ENCODE results near the gene PPP1R16B.
"Not testable (repeated sequence)": the region's sequence is repeated elsewhere in the genome, so short reads cannot be mapped to it uniquely, and the experiment has no call there.

PPP1R16B gene

DNA sequence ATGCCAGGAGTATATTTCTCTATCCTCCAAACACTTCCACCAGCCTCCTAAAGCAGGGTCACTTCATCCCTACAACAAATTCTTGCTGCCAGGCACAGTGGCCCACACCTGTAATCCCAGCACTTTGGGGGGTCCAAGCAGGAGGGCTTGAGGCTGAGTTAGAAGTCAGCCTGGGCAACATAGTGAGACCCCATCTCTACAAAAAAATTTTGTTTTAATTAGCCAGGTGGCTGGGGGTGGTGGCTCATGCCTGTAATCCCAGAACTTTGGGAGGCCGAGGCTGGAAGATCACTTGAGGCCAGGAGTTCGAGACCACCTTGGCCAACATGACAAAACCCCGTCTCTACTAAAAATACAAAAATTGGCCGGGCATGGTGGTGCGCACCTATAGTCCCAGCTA is 11.4 kb upstream of the PPP1R16B start:
- DNase-seq: not testable (repeated sequence)

DNA sequence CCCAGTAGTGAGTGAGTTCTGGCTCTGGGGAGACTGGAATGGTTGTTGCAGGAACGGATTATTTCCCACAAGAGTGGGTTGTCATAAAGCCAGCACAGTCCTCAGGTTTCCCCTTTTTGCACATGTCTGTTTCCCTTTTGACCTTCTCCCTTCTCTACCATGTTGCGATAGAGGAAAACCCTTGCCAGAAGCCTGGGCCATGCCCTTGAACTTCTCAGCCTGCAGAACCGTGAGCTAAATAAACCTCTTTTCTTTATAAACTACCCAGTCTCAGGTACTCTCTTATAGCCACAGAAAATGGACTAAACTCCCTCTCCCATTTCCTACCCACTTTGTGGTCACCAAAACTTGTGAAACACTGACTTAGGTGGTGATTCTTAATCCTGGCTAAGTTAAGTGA is 7.2 kb upstream of the PPP1R16B start:
- no peak for DNase-seq

DNA sequence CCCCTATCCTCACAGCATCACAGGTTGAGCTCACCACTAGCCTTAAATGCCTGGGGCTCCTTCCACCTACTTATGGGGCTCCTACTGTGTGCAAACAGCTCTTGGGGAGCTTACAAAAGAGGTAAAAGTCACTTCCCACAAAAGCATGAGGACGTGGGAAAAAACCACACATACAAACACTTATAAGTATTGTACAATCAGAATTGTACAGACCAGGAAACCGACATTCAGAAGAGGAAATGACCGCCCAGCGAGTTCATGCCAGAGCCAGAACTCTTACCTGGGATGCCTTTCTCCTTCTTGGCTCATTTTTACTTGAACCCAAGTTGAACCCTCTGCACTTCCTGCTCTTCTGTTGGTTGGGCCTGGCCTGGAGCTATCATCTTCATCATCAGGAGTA is 6.3 kb upstream of the PPP1R16B start:
- DNase-seq: no peak

DNA sequence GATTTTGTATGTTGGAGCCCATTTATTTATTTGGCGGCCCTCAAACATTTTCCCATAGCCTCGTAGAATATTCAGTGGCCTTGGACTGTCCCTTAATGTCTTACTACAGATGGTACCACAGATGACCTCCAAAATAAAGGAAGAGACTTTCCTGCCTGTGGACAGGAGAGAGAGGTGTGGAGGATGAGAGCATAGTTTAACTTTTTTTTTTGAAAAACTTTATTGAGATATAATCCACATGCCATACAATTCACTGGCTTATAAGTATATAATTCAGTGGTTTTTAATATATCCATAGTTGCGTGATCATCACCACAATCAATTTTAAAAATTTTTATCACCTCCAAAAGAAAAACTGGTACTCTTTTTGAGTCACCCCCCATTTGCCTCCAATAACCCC is 4.6 kb upstream of the PPP1R16B start:
- DNase-seq: no peak

DNA sequence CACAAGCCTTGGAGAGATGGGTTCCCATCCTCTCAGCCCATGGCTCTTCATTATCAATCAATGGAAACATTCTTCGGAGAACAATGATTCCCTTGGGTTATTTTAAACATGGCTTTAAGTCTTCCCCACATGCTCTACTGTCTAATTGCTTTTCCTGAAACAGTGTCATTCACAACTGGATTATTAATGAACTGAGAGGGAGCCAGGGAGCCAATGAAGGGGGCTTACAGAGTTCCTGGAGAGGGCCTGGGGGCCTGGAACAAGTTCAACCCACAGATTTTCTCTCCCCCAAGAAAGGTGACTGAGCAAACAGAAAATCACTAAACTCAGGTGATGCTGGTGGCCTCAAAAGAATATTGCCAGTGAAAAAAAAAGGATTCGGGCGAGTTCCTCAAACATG is 1.3 kb upstream of the PPP1R16B start:
- no peak for DNase-seq

DNA sequence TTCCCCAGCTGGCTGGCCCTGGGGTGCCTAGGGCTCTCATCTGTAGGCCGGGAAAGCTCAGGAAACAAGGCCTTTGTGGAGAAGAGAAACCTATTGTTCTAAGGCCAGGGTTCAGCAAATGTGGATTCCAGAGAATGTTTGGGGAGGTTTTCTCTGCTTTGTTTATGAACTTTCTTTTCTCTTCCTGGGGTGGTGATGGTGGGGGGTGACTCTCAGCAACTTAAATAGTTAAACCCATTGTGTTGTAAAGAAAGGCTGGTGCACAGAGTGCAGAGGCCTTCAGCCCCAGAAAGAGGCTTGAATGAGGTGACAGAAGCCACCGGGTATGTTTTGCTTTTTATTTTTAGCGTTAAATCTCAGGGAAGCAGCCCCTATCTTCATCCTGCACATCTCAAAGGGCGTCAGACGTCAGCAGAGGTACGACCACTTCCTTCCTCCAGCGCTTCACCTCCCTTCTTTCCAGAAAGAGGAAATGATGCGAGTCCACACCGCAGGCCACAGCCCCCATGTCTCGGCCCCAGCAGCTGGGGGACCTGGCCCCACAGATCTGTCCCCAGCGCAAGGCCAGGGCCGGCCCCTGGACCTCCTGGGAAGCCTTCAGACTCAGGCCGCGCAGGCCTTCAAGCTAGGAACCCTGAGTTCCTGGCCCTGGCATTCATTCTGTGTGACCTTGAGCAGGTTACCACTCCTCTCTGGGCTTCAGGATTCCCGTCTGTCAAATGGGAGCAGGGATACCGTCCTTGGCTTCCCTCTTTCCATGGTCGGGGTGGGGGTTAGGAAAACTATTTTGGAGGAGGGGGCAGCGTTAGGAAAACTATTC is 605 bp upstream of the PPP1R16B start:
- peak; percentile 78 for DNase-seq

DNA sequence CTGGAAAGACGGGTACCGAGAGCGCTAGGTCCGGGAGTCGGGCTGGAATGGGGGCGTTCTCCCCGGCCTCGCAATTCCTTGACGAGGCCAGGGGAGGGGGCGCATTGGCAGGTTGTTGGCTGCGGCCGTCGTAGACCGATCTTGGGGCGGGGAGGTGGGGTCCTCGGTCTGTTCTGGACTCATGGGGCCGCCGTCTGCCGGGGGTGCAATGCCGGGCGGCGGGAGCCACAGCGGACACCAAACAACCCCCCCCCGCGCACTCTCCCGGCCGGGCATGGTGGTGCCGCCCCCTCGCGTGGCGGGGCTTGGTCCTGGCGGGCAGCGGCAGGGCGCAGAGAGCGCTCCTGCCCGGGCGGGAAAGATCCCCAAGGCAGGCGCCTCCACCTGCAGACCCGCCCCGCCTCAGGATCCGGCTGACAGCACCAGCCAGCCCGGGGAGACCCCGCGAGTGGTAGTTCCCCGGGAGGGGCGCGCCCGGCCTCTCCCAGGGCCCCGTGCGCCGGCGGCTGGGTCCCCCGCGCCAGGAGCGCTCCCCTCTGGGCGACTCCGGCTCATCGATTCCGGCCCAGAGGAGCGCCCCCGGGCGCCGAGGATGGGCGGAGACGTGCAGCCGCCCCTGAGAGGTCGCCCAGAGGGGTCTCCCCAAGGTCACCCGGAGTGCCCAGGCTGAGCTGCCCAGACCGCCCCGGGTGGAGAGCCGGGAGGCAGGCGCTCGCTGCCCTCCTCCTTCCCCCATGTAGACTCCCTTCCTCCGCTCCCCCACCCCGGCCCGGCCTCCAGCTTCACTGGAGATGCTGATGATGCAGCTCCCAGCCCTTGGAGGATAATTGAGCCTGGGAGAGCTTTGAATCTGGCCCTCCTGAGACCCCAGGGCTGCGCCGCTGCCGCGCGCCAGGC is 709 bp downstream of the PPP1R16B start:
- DNase-seq: peak; percentile 60

- DNase-seq: peak; percentile 57
Observed at GRCh38 chr20:38806855-38807655, 1.6 kb downstream of the PPP1R16B start.

GRCh38 chr20:38809942-38810341 is 4.4 kb downstream of the PPP1R16B start:
- DNase-seq: no peak

DNA sequence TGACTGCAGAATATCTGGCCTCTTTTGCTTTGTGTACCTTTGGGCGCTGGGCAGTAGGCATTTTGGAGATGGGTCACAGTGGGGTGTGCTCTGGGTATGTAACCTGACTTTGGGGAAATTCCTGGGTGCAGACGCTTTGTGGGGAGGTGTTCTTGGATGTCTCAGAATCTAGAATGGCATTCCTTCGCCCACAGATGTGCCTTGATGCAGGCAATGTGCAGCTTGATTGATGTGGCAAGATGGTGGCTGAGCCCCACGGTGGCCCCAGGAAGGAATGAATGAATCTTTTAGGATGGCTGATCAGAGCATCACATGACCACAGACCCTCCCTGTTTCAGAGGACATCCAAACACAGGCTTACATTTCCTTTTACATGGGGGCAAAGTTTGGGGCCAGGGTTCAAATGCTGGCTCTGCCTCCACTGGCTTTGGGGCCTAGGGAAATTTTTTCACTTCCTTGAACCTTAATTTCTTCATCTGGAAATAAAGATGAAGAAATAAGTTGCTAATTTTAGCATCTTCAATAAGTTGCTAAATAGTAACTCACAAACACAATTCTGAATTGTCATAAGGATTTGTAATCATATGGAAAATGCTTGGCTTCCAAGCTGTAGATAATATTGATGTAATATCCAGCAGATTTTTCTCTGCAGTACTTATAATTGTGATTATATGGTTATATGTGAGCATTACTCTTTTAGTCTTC is 5.6 kb downstream of the PPP1R16B start:
- no peak for DNase-seq

DNA sequence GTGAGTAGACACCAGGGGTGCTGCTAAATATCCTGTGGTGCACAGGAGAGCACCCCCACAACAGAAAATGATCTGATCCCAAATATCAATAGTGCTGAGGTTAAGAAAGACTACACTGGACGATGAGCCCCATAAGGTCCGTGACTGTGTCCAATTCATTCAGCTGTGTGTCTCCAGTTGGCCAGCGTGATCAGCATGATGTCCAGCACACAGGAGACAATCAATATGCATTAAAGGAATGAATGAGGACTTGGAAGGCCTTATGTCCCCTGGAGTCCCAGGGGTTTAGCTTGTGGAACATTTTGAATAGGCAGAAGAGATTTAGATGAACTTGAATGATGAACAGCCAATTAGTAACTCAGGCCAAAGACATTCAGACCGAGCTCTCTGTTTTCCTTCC is 6.3 kb downstream of the PPP1R16B start:
- no peak for DNase-seq

DNA sequence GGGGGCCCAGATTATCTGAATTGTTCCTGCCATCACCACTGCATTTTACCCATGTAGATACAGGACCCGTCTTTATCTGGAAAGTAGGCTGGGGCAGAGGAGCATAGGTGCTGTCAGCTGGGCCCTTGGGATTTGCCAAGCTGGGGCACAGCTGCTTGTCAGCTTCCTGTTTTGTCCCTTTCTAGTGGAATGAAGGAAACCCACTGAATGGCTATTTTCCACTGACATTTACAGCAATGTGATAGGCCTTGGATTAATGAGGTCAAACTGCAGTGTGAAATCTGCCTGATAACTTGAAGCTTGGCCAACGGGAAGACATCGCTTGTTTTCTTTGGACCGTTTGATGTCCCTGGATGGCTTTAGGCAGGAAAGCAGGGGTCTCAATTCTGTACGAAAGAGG is 6.7 kb downstream of the PPP1R16B start:
- DNase-seq: no peak

GRCh38 chr20:38812709-38813573 is 7.4 kb downstream of the PPP1R16B start:
- DNase-seq: no peak

DNA sequence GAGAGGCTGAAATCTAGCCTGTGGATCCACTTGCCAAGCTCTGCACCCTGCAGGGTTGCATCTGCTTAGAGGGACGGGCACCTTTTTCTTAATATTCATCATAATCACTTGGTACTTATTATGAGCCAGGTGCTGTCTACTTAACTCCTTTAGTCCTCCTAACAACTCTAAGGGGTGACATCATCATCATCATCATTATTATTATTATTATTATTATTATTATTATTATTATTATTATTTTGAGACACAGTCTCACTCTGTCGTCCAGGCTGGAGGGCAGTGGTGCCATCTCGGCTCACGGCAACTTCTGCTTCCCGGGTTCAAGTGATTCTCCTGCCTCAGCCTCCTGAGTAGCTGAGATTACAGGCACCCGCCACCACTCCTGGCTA is 8.1 kb downstream of the PPP1R16B start:
- not testable (repeated sequence) for DNase-seq

DNA sequence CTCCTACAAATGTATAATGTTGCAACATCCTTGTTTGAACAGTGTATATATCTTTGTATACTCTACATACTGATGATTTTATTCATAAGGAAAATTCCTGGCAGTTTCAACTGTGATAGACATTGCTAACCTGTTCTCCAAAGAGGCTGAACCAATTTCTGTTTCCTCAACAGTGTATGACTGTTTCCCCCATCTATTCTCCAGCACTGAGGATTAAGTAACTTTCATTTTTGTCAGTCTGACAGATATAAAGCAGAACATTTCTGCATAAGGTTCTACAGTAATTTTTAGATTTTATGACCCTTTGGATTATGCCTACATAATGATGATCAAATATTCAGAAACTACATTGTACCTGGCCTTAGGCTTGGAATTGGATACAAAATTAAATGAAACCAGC is 9.9 kb downstream of the PPP1R16B start:
- no peak for DNase-seq

DNA sequence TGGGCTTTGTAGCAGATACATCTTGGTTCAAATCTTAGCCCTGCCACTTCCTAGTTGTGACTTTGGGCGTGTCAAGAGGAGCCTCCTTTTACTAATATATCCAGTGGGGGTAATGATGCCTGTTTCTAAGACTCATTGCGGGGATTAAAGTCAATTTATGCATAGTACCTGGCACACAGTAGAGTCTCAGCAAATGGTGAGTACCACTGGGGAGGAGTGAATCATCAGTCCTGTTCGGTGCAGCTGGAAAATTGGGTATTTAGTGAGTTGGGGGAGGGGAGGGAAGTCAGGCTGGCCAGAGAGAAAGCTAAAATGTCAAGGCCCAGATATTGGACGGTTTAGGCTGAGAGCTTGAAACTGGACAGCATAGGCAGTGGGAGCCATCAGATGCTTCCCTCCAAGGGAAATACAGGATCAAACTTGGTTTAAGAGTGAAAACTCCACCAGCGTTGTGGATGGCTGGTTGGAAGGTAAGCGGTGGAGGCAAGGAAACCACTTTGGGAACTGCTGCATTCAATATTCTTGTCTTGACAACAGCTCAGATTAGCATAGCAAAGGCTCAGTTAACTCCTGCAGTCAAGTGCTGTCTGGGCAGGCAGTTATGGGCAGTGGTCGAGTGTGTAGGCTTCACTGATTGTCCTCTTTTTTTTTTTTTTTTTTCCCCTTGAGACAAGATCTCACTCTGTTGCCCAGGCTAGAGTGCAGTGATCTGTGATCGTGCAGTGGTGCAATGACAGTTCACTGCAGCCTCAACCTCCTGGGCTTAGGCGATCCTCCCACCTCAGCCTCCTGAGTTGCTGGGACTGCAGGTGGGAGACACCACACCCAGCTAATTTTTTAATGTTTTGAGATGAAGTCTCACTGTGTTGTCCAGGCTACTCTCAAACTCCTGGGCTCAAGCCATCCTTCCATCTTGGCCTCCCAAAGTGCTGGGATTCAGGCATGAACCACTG is 12.9 kb downstream of the PPP1R16B start:
- no peak for DNase-seq

- no peak for DNase-seq
Observed at GRCh38 chr20:38825571-38825900, 20.0 kb downstream of the PPP1R16B start.

DNA sequence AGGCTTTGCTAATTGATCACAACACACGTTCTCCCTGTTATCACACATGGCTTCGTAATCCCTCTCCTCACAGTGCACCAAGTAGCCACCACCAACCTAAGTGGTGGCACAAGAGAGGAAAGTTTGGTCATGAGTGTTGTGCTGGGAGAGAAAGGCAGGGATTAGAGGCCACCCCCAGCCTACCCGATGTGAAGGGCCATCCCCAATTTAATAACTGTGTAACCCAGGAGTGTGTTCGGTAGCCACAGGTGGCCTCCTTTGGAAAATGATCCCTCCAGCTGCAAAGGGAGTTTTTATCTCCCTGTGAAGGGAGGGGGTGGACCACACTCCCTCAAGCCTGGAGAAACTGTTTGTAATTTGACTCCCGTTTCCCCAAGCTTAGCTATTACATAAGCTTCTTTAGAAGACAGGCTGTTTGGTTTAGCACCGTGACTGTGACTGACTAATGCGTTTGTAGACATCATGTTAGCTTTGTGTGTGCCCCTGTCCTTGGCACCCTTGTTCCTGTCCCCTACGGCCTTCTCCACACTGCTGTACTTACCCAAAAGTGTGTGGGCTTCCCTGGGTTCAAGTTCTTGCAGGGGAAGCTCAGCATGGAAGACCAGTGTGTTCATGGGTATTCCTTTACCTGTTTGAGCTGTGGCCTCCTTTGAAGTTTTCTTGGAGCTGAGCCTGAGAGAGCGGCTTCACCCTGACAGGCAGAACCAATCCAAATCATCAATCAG is 20.6 kb downstream of the PPP1R16B start:
- no peak for DNase-seq

DNA sequence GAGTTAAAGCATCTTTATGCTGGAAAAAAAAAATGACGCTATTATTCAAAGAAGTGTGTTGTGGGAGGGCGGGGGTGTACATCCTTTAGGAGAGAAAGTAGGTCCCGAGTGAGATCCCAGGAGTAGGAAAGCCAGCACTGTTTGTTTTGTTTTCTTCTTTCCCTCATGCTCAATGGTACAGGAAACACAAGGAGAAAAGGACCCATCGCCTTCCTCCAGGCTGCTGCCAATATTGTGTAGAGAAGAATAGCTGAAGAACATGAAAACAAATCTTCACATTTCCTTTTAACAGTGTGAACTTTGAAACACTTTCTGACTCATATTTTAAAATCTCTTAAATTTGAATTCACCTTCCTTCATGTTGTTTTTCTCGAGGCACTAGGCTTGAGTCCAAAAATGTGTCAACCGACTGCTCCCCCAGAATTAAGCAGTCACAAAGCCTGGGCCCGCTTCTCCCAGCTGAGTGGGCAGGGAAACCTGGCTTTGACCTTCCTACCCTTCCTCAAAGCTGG is 22.3 kb downstream of the PPP1R16B start:
- no peak for DNase-seq
